ENCODE data around the gene ARID3C.

DNA sequence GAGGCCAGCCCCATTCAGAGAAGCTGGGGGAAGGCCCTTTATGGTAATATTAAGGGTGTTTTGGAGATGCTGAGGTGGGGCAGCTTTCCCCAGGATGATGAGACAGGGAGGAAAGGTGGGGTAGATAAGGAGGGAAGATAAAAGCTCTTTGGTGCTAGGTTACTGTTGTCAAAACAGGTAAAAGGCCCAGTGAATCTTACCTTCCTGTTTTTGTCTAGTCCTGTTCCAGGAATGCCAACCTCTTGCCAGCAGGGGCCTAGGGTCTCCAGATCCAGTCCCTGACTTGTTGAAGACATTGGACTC, 34.4 kb upstream of the ARID3C start:
- no peak for TF ChIP-seq POLR2AphosphoS5 (IDR thresholded peaks at IDR 0.05; ENCODE audit: low read depth)
- no peak for TF ChIP-seq EZH2phosphoT487 (IDR thresholded peaks at IDR 0.05; ENCODE audit: unreplicated experiment)
- TF ChIP-seq, protein P1, sequence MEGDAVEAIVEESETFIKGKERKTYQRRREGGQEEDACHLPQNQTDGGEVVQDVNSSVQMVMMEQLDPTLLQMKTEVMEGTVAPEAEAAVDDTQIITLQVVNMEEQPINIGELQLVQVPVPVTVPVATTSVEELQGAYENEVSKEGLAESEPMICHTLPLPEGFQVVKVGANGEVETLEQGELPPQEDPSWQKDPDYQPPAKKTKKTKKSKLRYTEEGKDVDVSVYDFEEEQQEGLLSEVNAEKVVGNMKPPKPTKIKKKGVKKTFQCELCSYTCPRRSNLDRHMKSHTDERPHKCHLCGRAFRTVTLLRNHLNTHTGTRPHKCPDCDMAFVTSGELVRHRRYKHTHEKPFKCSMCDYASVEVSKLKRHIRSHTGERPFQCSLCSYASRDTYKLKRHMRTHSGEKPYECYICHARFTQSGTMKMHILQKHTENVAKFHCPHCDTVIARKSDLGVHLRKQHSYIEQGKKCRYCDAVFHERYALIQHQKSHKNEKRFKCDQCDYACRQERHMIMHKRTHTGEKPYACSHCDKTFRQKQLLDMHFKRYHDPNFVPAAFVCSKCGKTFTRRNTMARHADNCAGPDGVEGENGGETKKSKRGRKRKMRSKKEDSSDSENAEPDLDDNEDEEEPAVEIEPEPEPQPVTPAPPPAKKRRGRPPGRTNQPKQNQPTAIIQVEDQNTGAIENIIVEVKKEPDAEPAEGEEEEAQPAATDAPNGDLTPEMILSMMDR (conservative IDR thresholded peaks at IDR 0.05; ENCODE audit: low read depth in 2 of 2): no peak
- TF ChIP-seq, protein P2, sequence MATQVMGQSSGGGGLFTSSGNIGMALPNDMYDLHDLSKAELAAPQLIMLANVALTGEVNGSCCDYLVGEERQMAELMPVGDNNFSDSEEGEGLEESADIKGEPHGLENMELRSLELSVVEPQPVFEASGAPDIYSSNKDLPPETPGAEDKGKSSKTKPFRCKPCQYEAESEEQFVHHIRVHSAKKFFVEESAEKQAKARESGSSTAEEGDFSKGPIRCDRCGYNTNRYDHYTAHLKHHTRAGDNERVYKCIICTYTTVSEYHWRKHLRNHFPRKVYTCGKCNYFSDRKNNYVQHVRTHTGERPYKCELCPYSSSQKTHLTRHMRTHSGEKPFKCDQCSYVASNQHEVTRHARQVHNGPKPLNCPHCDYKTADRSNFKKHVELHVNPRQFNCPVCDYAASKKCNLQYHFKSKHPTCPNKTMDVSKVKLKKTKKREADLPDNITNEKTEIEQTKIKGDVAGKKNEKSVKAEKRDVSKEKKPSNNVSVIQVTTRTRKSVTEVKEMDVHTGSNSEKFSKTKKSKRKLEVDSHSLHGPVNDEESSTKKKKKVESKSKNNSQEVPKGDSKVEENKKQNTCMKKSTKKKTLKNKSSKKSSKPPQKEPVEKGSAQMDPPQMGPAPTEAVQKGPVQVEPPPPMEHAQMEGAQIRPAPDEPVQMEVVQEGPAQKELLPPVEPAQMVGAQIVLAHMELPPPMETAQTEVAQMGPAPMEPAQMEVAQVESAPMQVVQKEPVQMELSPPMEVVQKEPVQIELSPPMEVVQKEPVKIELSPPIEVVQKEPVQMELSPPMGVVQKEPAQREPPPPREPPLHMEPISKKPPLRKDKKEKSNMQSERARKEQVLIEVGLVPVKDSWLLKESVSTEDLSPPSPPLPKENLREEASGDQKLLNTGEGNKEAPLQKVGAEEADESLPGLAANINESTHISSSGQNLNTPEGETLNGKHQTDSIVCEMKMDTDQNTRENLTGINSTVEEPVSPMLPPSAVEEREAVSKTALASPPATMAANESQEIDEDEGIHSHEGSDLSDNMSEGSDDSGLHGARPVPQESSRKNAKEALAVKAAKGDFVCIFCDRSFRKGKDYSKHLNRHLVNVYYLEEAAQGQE (IDR thresholded peaks at IDR 0.05; ENCODE audit: unreplicated experiment): no peak
- no peak for TF ChIP-seq EZH2 (IDR thresholded peaks at IDR 0.05; ENCODE audit: low read depth, unreplicated experiment)
- no peak for TF ChIP-seq CREB1 (CRISPR knock-in tag; IDR thresholded peaks at IDR 0.05; ENCODE audit: low read depth)
- no peak for TF ChIP-seq ZNF114 (CRISPR knock-in tag; IDR thresholded peaks at IDR 0.05)
- TF ChIP-seq, protein P3, sequence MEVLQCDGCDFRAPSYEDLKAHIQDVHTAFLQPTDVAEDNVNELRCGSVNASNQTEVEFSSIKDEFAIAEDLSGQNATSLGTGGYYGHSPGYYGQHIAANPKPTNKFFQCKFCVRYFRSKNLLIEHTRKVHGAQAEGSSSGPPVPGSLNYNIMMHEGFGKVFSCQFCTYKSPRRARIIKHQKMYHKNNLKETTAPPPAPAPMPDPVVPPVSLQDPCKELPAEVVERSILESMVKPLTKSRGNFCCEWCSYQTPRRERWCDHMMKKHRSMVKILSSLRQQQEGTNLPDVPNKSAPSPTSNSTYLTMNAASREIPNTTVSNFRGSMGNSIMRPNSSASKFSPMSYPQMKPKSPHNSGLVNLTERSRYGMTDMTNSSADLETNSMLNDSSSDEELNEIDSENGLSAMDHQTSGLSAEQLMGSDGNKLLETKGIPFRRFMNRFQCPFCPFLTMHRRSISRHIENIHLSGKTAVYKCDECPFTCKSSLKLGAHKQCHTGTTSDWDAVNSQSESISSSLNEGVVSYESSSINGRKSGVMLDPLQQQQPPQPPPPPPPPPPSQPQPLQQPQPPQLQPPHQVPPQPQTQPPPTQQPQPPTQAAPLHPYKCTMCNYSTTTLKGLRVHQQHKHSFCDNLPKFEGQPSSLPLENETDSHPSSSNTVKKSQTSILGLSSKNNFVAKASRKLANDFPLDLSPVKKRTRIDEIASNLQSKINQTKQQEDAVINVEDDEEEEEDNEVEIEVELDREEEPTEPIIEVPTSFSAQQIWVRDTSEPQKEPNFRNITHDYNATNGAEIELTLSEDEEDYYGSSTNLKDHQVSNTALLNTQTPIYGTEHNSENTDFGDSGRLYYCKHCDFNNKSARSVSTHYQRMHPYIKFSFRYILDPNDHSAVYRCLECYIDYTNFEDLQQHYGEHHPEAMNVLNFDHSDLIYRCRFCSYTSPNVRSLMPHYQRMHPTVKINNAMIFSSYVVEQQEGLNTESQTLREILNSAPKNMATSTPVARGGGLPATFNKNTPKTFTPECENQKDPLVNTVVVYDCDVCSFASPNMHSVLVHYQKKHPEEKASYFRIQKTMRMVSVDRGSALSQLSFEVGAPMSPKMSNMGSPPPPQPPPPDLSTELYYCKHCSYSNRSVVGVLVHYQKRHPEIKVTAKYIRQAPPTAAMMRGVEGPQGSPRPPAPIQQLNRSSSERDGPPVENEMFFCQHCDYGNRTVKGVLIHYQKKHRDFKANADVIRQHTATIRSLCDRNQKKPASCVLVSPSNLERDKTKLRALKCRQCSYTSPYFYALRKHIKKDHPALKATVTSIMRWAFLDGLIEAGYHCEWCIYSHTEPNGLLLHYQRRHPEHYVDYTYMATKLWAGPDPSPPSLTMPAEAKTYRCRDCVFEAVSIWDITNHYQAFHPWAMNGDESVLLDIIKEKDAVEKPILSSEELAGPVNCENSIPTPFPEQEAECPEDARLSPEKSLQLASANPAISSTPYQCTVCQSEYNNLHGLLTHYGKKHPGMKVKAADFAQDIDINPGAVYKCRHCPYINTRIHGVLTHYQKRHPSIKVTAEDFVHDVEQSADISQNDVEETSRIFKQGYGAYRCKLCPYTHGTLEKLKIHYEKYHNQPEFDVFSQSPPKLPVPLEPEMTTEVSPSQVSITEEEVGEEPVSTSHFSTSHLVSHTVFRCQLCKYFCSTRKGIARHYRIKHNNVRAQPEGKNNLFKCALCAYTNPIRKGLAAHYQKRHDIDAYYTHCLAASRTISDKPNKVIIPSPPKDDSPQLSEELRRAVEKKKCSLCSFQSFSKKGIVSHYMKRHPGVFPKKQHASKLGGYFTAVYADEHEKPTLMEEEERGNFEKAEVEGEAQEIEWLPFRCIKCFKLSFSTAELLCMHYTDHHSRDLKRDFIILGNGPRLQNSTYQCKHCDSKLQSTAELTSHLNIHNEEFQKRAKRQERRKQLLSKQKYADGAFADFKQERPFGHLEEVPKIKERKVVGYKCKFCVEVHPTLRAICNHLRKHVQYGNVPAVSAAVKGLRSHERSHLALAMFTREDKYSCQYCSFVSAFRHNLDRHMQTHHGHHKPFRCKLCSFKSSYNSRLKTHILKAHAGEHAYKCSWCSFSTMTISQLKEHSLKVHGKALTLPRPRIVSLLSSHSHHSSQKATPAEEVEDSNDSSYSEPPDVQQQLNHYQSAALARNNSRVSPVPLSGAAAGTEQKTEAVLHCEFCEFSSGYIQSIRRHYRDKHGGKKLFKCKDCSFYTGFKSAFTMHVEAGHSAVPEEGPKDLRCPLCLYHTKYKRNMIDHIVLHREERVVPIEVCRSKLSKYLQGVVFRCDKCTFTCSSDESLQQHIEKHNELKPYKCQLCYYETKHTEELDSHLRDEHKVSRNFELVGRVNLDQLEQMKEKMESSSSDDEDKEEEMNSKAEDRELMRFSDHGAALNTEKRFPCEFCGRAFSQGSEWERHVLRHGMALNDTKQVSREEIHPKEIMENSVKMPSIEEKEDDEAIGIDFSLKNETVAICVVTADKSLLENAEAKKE (CRISPR knock-in tag; IDR thresholded peaks at IDR 0.05): no peak
- no peak for TF ChIP-seq STAT1 (IDR thresholded peaks at IDR 0.05; ENCODE audit: unreplicated experiment)
- TF ChIP-seq NANOG (IDR thresholded peaks at IDR 0.05; ENCODE audit: borderline replicate concordance): no peak
- TF ChIP-seq JUNB (IDR thresholded peaks at IDR 0.05; ENCODE audit: unreplicated experiment): no peak
- TF ChIP-seq ZNF331 (CRISPR knock-in tag; IDR thresholded peaks at IDR 0.05; ENCODE audit: low read depth): no peak
- TF ChIP-seq, protein P4, sequence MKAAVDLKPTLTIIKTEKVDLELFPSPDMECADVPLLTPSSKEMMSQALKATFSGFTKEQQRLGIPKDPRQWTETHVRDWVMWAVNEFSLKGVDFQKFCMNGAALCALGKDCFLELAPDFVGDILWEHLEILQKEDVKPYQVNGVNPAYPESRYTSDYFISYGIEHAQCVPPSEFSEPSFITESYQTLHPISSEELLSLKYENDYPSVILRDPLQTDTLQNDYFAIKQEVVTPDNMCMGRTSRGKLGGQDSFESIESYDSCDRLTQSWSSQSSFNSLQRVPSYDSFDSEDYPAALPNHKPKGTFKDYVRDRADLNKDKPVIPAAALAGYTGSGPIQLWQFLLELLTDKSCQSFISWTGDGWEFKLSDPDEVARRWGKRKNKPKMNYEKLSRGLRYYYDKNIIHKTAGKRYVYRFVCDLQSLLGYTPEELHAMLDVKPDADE (IDR thresholded peaks at IDR 0.05): no peak

All from GM23338 (cell line).